NK-92 treated with Interleukin-12 subunit alpha and Interleukin-12 subunit beta, amount 100 ng/mL, for 24 hours (cell line): ENCODE results near the gene SRP68.
A peak's percentile ranks its signal among the peaks of the same experiment; 100 is the strongest.

Source experiments
- DNase-seq: peaks from one replicate; lab custom pipeline; 2025; lab: John Stamatoyannopoulos, UW

The SRP68 gene

DNA sequence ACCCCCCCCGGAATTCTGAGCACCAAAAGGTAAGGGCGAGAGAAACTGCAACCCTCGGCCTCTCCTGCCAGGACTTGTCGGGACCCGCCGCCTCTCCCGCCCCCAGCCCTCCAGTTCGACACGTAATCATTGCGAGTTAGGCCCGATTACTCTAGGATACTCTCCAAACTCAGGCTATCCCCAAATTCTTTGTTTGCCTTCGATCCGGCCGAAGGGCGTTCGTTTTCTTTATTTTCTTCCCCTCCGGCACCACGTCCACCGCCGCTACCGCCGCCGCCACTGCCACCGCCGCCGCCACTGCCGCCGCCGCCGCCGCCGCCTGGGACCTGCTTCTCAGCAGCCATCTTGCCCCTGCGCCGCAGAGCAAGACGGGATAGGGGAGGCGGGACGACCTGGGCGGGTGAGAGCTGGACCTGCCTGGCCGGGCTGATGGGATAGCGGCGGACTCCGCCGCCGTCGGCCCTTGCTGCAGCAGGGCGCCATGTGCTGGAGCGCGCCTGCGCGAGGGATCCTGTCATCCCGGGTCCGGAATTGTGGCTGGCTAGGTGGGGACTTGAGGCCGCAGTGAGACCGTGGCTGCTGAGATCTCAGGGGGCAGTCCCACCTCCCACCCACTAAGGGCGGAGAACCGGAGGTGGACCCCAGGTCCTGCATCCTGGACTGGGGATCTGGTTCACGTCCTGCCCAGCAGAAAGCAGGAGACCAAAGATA, at the start of gene SRP68:
Gene SRP68 (minus strand): TSS at position 370 of the 711 bp plus-strand sequence. CDS start 26 bp downstream, at position 344.
- DNase-seq: peak; percentile 92

DNA sequence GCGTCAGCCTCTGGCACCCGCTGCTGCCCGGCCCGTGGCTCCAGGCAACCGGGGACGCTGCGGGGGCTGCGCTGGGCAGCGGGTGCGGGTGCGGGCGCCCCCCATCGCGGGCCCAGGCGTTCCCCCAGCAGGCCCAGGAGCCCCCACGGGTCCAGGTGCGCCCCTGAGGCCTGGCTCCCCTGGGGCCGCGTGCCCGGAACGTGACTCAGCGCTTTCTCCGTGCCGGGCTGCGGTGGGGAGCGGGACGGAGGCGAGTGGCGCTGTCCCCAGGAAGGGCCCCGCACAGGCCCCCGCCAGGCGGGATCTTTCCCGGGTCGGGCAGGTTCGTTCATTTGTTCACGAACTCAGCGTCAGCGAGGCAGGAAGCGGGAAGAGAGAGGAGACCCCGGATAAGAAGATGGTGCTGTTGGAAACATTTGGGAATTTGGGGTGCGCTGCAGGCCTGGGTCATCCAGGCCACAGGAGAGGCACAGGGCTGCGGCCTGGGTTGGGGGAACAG, 49.7 kb upstream of the SRP68 start:
- no peak for DNase-seq

DNA sequence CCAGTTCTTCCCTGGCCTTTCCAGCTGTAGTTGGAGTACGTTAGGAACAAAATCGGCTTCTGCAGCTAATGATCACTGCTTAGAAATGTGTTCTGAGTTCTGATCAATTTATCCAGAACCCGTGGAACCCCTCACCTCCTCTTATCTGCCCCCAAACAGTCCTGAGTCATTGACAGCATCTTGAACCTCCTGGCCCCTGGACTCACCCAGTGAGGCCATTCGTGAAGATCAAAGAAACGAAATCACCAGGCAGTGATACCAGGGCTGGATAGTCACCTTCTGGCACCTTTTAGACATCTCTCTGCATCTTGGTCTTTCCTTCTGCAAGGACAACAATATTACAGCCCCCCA, 48.3 kb upstream of the SRP68 start:
- DNase-seq: no peak

DNA sequence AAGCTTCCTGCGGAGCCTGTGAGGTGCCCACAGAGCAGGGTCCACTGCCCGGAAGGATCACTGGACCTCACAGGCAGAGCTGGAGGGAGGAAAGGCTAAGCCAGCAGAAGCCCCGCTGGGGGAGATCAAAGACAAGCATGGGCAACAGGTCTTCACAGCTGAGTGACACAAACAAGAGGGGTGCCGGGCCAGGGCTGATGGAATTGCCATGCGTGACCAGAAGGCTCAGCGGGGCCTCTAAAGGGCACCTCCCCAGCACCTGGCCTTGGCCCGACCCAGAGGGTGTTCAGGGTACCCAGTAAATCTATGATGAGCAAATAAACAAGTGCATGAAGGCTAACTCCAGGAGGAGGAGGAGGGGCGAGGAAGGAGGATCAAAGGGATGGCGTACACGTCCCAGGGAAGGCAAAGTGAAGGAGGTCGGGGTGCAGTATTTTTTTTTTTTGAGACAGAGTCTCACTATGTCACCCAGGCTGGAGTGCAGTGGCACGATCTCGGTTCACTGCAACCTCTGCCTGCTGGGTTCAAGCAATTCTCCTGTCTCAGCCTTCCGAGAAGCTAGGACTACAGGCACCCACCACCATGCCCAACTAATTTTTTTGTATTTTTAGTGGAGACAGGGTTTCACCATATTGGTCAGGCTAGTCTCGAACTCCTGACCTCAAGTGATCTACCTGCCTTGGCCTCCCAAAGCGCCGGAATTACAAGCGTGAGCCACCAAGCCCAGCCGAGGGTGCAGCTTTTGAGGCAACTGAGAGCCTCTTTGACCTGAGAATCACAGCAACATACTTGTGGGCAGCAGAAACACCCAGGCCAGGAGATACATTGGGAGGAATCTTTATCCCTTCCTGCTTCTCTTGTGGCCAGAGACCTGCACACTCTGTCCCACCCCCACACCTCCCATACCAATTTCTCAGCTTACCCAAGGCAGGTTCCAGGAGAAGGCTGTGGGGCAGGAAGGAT, 47.4 kb upstream of the SRP68 start:
- no peak for DNase-seq

DNA sequence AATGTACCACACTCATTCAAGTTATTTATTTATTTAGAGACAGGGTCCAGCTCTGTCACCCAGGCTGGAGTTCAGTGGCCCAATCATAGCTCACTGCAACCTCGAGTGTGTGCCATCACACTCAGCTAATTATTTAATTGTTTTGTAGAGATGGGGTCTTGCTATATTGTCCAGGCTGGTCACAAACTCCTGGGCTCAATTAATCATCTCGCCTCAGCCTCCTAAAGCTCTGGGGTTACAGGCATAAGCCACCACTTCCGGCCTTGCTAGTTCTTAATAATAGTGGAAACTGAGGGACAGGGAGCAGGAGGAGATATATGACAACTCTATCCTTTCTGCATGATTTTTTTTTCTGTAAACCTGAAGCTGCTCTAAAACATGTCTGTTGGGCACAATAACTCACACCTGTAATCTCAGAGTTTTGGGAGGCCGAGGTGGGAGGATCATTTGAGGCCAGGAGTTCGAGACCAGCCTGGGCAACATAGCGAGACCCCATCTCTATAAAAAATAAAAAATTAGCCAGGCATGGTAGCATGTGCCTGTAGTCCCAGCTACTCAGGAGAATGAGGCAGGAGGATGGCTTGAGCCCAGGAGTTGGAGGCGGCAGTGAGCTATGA, 42.9 kb upstream of the SRP68 start:
- DNase-seq: no peak

DNA sequence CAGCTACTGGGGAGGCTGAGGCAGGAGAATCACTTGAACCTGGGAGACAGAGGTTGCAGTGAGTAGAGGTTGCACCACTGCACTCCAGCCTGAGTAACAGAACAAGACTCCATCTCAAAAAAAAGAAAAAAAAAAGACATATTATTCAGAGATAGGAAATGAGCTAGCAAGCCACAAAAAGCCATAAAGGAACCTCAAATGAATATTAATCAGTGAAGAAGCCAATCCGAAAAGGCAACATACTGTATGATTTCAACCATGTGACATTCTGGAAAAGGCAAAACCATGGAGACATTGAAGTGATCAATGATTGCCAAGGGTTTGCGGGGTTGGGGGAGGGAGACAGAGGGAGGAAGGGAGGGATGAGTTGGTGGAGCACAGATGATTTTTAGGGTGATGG, 39.6 kb upstream of the SRP68 start:
- DNase-seq: no peak

DNA sequence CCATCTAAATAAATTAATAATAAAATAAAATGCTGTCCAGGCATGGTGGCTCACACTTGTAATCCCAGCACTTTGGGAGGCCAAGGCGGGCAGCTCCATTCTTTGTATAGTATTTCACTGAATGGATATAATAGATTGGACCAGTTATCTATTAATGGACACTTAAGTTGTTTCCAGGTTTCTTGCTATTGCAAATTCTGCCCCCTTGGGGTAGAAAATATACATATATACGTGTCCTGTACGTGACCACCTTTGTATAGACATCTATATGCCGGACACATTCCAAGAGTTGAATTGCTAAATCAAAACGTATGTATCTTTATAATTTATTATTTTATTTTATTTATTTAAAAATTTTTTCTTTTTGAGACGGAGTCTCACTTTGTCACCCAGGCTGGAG, 35.2 kb upstream of the SRP68 start:
- no peak for DNase-seq

DNA sequence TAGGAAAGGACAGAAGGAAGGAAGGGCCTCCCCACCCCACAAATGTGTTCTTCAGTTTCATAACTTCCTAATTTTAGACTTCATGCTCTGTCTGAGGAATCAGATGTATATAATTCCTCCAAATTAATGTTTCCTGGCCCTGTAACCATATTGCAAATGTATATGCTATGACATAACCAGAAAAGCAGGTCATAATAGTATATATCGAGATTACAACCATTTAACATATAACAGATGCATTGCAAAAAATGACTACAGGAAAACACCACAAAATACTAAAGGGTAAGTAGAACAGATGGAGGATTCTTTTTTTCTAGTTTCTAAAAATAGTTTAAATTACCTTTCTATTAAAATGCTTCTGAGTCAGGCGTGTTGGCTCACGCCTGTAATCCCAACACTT, 34.4 kb upstream of the SRP68 start:
- DNase-seq: no peak

DNA sequence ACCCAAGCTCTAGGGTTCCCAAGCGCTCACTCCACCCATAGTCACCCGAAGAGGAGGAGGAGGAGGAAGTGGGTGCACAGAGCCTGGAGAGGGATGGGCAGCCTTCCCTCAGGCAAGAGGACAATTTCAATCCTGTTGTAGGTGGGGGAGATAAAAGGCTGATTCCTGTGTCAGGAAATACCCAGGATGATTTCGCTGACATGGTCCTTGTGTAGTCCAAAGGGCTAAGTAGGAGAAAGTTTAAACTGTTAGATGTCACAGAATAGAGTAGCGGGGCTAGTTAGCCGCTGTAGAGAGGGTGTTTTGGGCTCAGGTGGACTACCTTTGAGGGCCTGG, 32.5 kb upstream of the SRP68 start:
- no peak for DNase-seq

DNA sequence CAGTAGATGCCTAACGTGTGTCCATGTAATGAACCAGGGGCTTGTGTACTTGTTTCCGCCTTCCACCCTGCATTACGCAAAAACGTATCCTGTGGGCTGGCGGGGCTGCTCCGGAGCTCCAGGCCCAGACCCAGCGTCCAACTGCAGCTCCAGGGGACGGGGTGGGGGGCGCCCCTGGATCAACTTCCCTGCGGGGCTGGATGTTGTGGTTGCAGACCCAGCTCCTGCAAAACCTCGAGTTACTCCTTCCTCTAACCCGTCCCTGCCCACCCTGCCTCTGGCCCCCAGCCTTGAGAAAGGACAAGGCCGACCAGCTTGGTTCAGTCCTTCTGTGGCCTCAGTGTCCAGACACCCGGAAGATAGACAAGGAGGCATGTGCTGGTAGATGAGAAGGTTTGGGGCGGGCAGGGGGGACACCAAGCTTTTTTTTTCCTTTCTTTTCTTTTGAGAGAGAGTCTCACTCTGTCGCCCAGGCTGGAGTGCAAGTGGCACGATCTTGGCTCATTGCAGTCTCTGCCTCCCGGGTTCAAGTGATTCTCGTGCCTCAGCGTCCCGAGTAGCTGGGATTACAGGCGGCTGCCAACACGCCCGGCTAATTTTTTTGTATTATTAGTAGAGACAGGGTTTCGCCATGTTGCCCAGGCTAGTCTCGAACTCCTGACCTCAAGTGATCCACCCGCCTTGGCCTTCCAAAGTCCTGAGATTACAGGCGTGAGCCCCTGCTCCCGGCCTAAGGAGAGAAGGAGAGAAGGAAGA, 32.0 kb upstream of the SRP68 start:
- no peak for DNase-seq

DNA sequence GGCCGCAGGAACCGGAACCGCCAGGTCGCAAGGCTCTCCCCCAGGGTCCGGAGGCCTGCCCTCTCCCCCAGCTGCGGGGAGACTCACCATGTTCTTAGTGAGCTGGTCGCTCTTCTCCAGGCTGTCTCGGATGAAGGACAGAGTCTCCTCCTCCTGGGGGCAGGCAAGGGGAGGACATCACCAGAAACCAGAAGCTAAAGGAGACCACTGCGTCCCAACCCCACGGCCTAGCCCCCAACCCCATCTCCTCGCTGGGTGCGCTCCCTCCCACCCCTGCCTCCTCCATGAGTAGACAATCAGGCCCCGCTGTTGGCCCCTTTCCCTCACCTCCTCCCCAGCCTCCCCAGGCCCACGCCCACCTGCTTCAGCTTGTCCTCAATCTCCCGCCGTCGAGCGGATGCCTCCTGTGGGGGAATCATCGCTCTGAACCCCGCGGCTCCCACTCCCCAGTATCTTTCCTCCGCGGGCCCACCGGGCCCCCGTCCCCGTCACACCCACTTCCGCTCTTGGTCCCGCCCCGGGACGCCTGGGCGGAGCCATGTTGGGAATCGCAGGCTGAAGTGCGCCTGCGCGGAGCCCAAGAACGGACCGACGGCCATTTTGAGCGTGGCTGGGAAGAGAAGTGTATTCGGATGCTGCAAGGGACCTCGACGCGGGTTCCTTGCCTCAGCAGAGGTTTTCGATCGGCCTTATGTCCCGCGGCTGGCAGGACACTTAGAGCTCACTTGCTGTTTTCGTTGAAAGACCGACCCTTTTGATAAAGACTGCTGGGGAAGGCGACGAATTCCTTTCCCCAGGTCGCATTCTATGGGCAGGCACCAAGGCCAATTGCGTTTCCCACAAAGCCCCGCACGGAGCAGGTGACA, 31.2 kb upstream of the SRP68 start, which contains the start of gene EXOC7:
Gene EXOC7 (minus strand): TSS at position 514 of the 866 bp plus-strand sequence. CDS start 95 bp downstream, at position 419.
- DNase-seq: peak; percentile 78

DNA sequence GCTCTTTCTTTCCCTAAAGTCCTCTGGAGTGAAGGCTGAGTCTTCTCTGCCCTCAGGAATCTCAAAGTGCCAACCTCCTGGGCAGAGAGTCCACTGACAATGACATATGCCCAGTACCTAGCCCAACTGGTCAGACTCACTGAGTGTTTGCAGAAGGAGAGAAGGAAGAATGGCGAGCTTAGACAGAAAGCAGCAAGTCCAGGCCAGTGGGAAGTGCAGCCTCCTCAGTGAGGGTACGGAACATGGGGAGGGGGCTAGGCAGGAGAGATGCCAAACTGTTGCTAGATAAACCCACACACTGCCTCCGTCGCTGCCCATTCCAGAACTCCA, 30.6 kb upstream of the SRP68 start:
- no peak for DNase-seq

DNA sequence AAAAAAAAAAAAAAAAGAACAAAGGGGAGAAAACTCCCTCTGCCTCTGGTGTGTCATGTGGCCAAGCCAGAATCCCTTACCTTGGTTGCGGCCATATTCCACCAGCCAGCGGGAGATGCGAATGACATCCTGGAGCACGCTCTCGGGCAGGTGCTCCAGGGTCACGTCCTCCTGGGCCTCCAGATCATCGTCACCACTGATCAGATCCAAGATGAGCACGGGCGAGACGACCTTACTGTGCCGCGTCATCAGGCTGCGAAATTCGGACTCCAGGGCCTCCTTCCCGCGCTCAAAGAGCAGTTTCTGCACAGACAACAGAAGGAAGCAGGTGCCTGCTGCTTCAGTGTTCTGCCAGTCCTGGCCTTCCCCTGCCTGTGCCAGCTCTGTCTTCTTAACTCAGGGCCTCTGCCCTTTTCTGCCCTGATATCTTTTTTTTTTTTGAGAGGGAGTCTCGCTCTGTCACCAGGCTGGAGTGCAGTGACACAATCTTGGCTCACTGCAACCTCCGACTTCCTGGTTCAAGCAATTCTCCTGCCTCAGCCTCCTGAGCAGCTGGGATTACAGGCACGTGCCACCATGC, 25.5 kb upstream of the SRP68 start:
- DNase-seq: no peak

DNA sequence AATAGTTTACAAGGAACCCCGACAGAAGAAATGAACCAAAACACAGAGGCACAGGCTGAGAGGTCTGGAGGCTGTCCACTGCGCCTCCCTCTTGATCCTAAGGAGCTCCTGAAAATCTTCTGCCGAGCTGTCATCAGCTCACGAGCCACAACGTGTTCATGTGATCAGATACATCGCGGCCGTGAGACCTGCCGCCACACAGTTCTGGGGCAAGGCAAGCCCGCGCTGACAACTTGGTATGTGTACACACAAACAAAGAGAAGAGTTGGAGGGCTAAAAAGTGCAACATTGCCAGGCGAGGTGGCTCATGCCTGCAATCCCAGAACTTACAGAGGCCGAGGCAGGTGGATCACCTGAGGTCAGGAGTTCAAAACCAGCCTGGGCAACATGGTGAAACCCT, 23.6 kb upstream of the SRP68 start:
- DNase-seq: no peak

DNA sequence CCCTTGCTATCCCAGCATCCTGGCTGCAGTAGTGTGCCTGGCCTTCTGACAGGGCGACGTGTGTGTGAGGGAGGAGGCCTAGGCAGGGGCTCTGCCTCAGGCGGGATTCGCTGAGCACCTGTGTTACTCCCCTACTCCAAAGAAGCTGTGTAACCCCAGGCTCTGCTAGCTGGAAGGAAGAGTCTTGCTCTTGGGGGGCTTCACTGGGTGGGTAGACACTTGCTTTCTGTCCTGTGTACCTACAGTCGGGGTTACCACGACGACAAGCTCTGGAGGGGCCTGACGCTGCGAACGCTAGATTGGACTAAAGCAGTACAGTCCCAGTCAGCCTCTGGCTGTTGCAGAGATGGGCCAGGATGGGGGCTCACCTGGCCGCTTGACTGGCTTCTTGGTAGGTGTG, 21.7 kb upstream of the SRP68 start:
- no peak for DNase-seq

DNA sequence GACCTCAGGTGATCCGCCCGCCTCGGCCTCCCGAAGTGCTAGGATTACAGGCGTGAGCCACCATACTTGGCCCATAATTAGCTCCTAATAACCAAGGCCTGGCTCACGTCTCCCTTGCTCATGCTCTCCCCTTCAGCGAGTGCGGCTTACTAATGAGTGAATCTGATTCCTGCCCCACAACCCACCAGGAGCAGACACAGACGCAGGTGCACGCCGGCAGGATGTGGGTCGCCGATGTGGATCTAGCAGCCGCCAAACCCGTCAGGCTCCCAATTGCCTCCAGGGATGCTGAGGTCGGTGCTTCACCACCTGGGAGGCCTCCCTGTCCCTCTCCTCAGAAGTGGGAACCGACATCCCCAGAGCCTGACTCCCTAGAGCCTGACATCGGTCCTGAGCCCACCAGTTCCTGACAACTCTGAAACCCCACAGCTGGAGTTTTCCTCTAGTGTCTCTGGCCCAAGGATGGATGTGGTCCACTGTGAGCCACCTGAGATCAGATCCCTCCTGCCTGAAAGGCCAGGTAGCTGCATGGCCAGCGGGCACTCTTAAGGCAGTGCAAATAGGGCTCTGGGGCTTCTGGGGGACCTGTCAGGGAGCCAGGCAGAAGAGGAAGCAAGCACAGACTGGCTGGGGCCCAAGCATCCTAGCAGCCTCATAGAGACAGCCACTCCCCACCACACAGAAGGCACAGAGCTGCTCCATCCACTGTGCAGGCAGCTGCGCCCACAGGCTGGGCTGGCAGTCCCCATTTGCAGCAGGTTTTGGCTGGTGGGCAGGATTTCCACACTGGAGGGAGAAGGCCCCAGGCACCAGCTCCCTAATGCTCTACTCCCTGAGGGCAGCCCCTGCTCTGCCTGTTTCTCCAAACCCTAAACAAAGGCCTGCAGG, 20.5 kb upstream of the SRP68 start:
- DNase-seq: no peak

DNA sequence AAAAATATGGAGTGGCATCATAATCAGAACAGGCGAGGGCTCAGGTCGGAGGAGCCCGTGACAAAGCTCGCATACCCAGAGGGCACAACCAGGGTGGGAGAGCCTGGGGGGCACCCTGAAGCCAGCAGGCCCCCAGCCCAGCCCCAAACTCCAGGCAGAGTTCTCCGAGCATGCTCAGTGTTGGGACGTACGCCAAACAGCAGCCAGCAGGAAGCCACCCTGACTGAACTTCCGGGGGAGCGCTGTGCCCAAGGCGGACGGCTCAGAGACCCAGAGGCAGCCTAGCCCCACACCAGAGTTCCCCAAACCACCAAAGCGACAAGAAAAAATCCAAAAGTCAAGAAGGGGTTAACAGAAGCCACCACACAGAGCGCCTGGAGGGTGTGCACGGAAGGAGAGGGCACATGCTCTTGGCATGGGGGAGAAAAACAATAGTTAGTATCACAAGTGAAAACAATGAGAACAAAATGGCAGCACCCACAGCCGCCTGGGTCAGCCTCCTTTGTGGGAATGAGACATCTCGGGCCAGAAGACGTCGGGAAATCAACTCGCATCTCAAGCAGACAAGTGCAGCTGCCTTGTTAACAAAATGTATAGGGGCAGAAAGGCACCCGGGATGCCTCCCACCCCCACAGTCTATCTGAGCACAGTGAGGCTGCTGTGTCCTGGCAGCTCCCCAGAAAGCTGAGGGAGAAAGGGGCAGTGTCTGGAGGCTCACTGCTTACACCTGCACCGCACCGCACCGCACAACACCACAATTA, 19.4 kb upstream of the SRP68 start:
- DNase-seq: no peak

DNA sequence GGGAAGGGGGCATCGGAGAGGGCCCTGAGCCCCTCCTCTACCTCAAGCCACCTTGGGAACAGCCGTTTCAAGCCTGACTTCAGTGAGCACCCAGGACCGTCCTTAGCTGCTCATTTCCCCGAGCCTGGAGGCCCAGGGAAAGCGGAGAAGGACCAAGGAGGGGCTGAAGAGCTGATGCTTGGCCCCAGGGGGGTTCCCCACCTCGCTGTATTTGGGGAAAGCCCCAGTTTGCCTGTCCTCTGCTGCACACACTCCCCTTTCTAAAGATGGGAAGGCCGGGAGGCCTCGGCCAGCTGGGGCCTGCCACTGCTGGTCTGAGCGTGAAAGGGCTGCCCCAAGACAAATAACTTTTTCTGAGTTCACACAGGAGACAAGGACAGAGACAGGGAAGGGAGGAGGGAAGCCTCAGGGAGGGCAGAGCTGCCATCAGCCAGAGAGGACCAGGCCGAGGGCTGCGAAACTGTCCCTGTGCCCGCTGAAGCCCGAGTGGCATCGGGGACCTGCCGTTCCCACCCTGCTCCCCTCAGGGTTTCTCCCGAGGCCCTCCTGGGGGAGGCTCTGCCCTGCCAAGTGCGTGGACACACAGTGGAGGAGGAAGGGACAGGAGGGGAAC, 18.3 kb upstream of the SRP68 start:
- DNase-seq: no peak
